ENCODE data around the gene NEUROD2. TPM values are rescaled to one million over a fixed set of nuclear protein-coding genes. Genes with fewer than 3 reads are reported as not detected.

The NEUROD2 gene
- total and polyA plus RNA-seq, 2 donors (not counting 3 experiments of a cell fraction or from before 2014, with no cell fraction given) = not detected

- DNase-seq (ENCODE audit: low read depth, low spot score) (no peak), FAIRE-seq (no peak)
- ChIA-PET CTCF (interaction anchor here (0.7 to 1.5 kb wide), 4 partner anchors 8 to 67 kb away, joined by 3 to 5 read pairs (median 3); no protein-coding TSS in a partner anchor), POLR2A (no interaction called here)
- peaks cover 7 to 9% of the 10 kb centered on the region in 2 experiments for H3K27me3 ChIP-seq (ENCODE audit: control insufficient read depth in 2 of 2, insufficient read depth in 2 of 2, low read length in 2 of 2)
- no peaks in the 10 kb centered on the region for H3K79me2 ChIP-seq (ENCODE audit: control insufficient read depth, insufficient read depth, low read length)
- no TSS peak for BruUV-seq (replicated peaks)
- no peak overlapping the region for H3K9ac ChIP-seq (replicated peaks; ENCODE audit: extremely low read depth, insufficient read depth, low read length)
- TF ChIP-seq GATA2 (IDR thresholded peaks at IDR 0.05; ENCODE audit: insufficient read depth, insufficient read length, low read depth, low read length) (no peak), FOS (IDR thresholded peaks at IDR 0.05; ENCODE audit: borderline replicate concordance, insufficient read depth, low read length) (no peak), POLR2A (IDR thresholded peaks at IDR 0.05; ENCODE audit: low read depth, low read length) (no peak), MAX (IDR thresholded peaks at IDR 0.05; ENCODE audit: insufficient read depth, insufficient read length) (no peak), EZH2 (IDR thresholded peaks at IDR 0.05; ENCODE audit: borderline replicate concordance, low read depth, low read length, severe bottlenecking) (no peak), JUN (IDR thresholded peaks at IDR 0.05; ENCODE audit: borderline replicate concordance, insufficient read depth, insufficient read length, low read depth) (no peak), POLR2AphosphoS5 (IDR thresholded peaks at IDR 0.05; ENCODE audit: insufficient read depth, low read depth, low read length) (no peak)
- no peak overlapping the region for H3K27ac ChIP-seq (ENCODE audit: insufficient read depth, low read depth, low read length)
- H4K20me1 ChIP-seq (replicated peaks; ENCODE audit: control insufficient read depth, extremely low read depth, insufficient read depth, low read length) = no peaks in the 10 kb centered on the region
- H3K4me1 ChIP-seq (ENCODE audit: control insufficient read depth, extremely low read depth, insufficient read depth, low read length) = peaks cover 10% of the 10 kb centered on the region
- H3K4me3 ChIP-seq (replicated peaks in 1 of 3; ENCODE audit: insufficient read depth in 1 of 3, low read depth in 1 of 3, low read length in 3 of 3) = no peak overlapping the region
- no peak overlapping the region for H2AFZ ChIP-seq (ENCODE audit: low read depth, low read length)
- H3K4me2 ChIP-seq (ENCODE audit: insufficient read depth, low read length) = no peak overlapping the region
- no peaks in the 10 kb centered on the region for H3K36me3 ChIP-seq (ENCODE audit: control insufficient read depth in 2 of 2, extremely low read depth in 1 of 2, insufficient read depth in 2 of 2, low read length in 2 of 2)
- H3K9me1 ChIP-seq (replicated peaks; ENCODE audit: control insufficient read depth, extremely low read depth, insufficient read depth, low read length) = no peaks in the 10 kb centered on the region
- intact Hi-C loops (cut with micrococcal nuclease) (no loop called here), dilution Hi-C loops (cut with MboI; ENCODE audit: extremely low pct_ligation_motif_present, low sequenced_read_pairs) (no loop called here)
- no peaks in the 10 kb centered on the region for H3K9me3 ChIP-seq (replicated peaks; ENCODE audit: control insufficient read depth, insufficient read depth, low read length)
These were observed 6.9 kb upstream of the NEUROD2 start for GRCh38 chr17:39614545-39615157.

Data from endothelial cell of umbilical vein (primary cell).